K562 (cell line): ENCODE results near the gene NECTIN2. TPM values are rescaled to one million over a fixed set of nuclear protein-coding genes. Genes with fewer than 3 reads are reported as not detected.

Experiments used
- BHLHE40 ChIP-seq: IDR thresholded peaks from 2 replicates; pipeline ENCODE4 v1.6.1; 2011; ENCODE audit warnings: low read length, improper control_type of control experiment
- CREB1 ChIP-seq, 2 experiments: sonication (generic) in 1 of 2; formaldehyde crosslinking in 1 of 2; IDR thresholded peaks; 2 replicates each; pipeline versions ENCODE4 v1.6.1 to v1.8.0; 2012 to 2022; ENCODE audit warnings: inconsistent platforms in 1 of 2, mild to moderate bottlenecking in 1 of 2, missing genetic modification reagents in 1 of 2, moderate library complexity in 1 of 2
- ETS1 ChIP-seq: conservative IDR thresholded peaks from 2 replicates; pipeline ENCODE4 v1.6.1; 2011; ENCODE audit warnings: low read depth, mild to moderate bottlenecking, low read length; ENCODE audit not compliant: control insufficient read depth
- GABPB1 ChIP-seq: sonication (generic); formaldehyde crosslinking; IDR thresholded peaks from 2 replicates; pipeline ENCODE4 v1.8.0; 2022; ENCODE audit warnings: mild to moderate bottlenecking, missing genetic modification reagents
- GMEB1 ChIP-seq: fragments of 250-450 bp; sonication (Bioruptor Pico); IDR thresholded peaks from 2 replicates; pipeline ENCODE4 v1.4.0; 2020; ENCODE audit warnings: mild to moderate bottlenecking
- HMGXB4 ChIP-seq: sonication (generic); formaldehyde crosslinking; IDR thresholded peaks from 2 replicates; pipeline ENCODE4 v1.8.1; 2023; ENCODE audit warnings: mild to moderate bottlenecking, missing genetic modification reagents
- KDM5B ChIP-seq: fragments of 200-600 bp; sonication (generic); IDR thresholded peaks from 2 replicates; pipeline ENCODE4 v1.6.1; 2012; ENCODE audit warnings: low read depth, mild to moderate bottlenecking, moderate library complexity, low read length, control low read depth, inconsistent platforms; ENCODE audit not compliant: insufficient replicate concordance
- MAX ChIP-seq: sonication (generic); formaldehyde crosslinking; IDR thresholded peaks from 2 replicates; pipeline ENCODE4 v1.9.0; 2022; ENCODE audit warnings: mild to moderate bottlenecking, missing genetic modification reagents
- RB1 ChIP-seq: fragments of 450-650 bp; IDR thresholded peaks from 2 replicates; pipeline ENCODE4 v1.6.1; 2017; ENCODE audit warnings: low read depth, mild to moderate bottlenecking
- RBM25 ChIP-seq: fragments of 200-400 bp; formaldehyde crosslinking; IDR thresholded peaks from 2 replicates; pipeline ENCODE4 v1.6.1; 2018; ENCODE audit warnings: low read length, low read depth, moderate library complexity; ENCODE audit not compliant: severe bottlenecking
- SIN3B ChIP-seq: fragments of 450-650 bp; IDR thresholded peaks from 2 replicates; pipeline ENCODE4 v1.6.1; 2017; ENCODE audit warnings: low read depth, mild to moderate bottlenecking, moderate library complexity
- SP1 ChIP-seq: sonication (generic); formaldehyde crosslinking; IDR thresholded peaks from 2 replicates; pipeline ENCODE4 v1.8.1; 2022; ENCODE audit warnings: mild to moderate bottlenecking, missing genetic modification reagents
- TBP ChIP-seq: optimal IDR thresholded peaks from 2 replicates; pipeline ENCODE3; 2011; ENCODE audit warnings: low read depth, low read length, improper control_type of control experiment
- U2AF1 ChIP-seq: fragments of 200-400 bp; formaldehyde crosslinking; optimal IDR thresholded peaks from 2 replicates; pipeline ENCODE3; 2017; ENCODE audit warnings: mild to moderate bottlenecking, low read depth, low read length, moderate library complexity
- YBX1 ChIP-seq: fragments of 450-650 bp; IDR thresholded peaks from 2 replicates; pipeline ENCODE4 v1.7.1; 2016; ENCODE audit warnings: mild to moderate bottlenecking
- ZNF76 ChIP-seq: fragments of 250-450 bp; sonication (Bioruptor Pico); IDR thresholded peaks from 2 replicates; pipeline ENCODE4 v1.4.0; 2020; ENCODE audit warnings: mild to moderate bottlenecking, moderate library complexity, borderline replicate concordance
- polyA plus RNA-seq, 8 experiments: library from polyadenylated mRNA; depleted of rRNA in 4 of 8; stranded (reverse) in 5 of 8; unstranded in 3 of 8; fragments of >200 nt; fragmentation: Nextera tagmentation in 2 of 8; fragmentation: Illumina TruSeq in 1 of 8; extraction: Ambion mirVana in 2 of 8; extraction: Trizol in 1 of 8; gene quantifications; 2 replicates each; pipeline versions ENCODE4 v1.2.1 to v1.2.3, GENCODE V29; 2011 to 2014; ENCODE audit warnings: inconsistent platforms in 1 of 8, missing spikeins in 1 of 8
- total RNA-seq, 7 experiments: library from RNA; depleted of rRNA in 6 of 7; stranded (reverse); fragments of >200 nt in 6 of 7; fragmentation: Illumina TruSeq in 2 of 7; extraction: Trizol in 2 of 7; gene quantifications; 2 replicates each; pipeline versions ENCODE4 v1.2.1 to v1.2.3, GENCODE V29; 2011 to 2021; ENCODE audit warnings: low replicate concordance in 1 of 7
- TF ChIP-seq, protein P1 (sequence below), 3 experiments: fragments of 200-800 bp in 1 of 3; fragments of 250-450 bp in 1 of 3; fragments of 450-650 bp in 1 of 3; sonication (Bioruptor Pico) in 1 of 3; sonication (Bioruptor generic) in 1 of 3; formaldehyde crosslinking in 1 of 3; IDR thresholded peaks; 2 replicates each; pipeline versions ENCODE4 v1.6.1 to v1.8.0; 2016 to 2022; ENCODE audit warnings: mild to moderate bottlenecking in 2 of 3, missing genetic modification characterization in 2 of 3, missing compliant biosample characterization in 1 of 3, moderate library complexity in 1 of 3

Gene NECTIN2
- total and polyA plus RNA-seq, 9 of the 15 experiments (the other 6 are each of a cell fraction or from before 2014, with no cell fraction given) = 3.9 to 94.9 (median 34.9) TPM

- peak; percentile 79 for TF ChIP-seq ETS1
- TF ChIP-seq TBP = peak; percentile 51
- peak; percentile 80 for TF ChIP-seq RB1
- TF ChIP-seq SP1 = peak; percentile 82
- TF ChIP-seq BHLHE40 = no peak
- peak; percentile 52; the same call in 1 of the 2 replicates for TF ChIP-seq GMEB1 (CRISPR knock-in tag)
- TF ChIP-seq GABPB1 (CRISPR knock-in tag) = peak; percentile 51; the same call in 1 of the 2 replicates
- TF ChIP-seq CREB1 (IDR thresholded peaks at IDR 0.05) = peak; percentile 39; the same call in 1 of the 2 replicates
- peak; percentile 62; the same call in 1 of the 2 replicates for TF ChIP-seq CREB1 (CRISPR knock-in tag; IDR thresholded peaks at IDR 0.05)
- TF ChIP-seq SIN3B = peak; percentile 93
- TF ChIP-seq U2AF1 = peak; percentile 20
- peak; percentile 33 for TF ChIP-seq KDM5B
- TF ChIP-seq YBX1 = no peak
- peak; percentile 7; the same call in 1 of the 2 replicates for TF ChIP-seq ZNF76 (CRISPR knock-in tag)
- peak; percentile 48; the same call in 1 of the 2 replicates for TF ChIP-seq MAX (CRISPR knock-in tag)
- TF ChIP-seq HMGXB4 = peak; percentile 91
- TF ChIP-seq RBM25 = peak; percentile 97
- TF ChIP-seq, protein P1, sequence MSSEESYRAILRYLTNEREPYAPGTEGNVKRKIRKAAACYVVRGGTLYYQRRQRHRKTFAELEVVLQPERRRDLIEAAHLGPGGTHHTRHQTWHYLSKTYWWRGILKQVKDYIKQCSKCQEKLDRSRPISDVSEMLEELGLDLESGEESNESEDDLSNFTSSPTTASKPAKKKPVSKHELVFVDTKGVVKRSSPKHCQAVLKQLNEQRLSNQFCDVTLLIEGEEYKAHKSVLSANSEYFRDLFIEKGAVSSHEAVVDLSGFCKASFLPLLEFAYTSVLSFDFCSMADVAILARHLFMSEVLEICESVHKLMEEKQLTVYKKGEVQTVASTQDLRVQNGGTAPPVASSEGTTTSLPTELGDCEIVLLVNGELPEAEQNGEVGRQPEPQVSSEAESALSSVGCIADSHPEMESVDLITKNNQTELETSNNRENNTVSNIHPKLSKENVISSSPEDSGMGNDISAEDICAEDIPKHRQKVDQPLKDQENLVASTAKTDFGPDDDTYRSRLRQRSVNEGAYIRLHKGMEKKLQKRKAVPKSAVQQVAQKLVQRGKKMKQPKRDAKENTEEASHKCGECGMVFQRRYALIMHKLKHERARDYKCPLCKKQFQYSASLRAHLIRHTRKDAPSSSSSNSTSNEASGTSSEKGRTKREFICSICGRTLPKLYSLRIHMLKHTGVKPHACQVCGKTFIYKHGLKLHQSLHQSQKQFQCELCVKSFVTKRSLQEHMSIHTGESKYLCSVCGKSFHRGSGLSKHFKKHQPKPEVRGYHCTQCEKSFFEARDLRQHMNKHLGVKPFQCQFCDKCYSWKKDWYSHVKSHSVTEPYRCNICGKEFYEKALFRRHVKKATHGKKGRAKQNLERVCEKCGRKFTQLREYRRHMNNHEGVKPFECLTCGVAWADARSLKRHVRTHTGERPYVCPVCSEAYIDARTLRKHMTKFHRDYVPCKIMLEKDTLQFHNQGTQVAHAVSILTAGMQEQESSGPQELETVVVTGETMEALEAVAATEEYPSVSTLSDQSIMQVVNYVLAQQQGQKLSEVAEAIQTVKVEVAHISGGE (CRISPR knock-in tag; IDR thresholded peaks at IDR 0.05) = 0 out of 6 replicates have a peak, but pooled peaks of 1 of the 3 experiments have one; percentile 52
Measured at GRCh38 chr19:44891016-44891882, 45.2 kb downstream of the NECTIN2 start, which contains the start of gene TOMM40 (continued).
